GM21576 (cell line): Measurements from ENCODE around the gene IP6K2.
"Not testable (repeated sequence)": the region's sequence is repeated elsewhere in the genome, so short reads cannot be mapped to it uniquely, and the experiment has no call there.

Experiments
- ATAC-seq: cut with Tn5 transposase; IDR thresholded peaks from one replicate; pipeline ENCODE4 v1.9.1; 2021; ENCODE audit warnings: mild to moderate bottlenecking, moderate library complexity; ENCODE audit not compliant: unreplicated experiment

IP6K2 gene

DNA sequence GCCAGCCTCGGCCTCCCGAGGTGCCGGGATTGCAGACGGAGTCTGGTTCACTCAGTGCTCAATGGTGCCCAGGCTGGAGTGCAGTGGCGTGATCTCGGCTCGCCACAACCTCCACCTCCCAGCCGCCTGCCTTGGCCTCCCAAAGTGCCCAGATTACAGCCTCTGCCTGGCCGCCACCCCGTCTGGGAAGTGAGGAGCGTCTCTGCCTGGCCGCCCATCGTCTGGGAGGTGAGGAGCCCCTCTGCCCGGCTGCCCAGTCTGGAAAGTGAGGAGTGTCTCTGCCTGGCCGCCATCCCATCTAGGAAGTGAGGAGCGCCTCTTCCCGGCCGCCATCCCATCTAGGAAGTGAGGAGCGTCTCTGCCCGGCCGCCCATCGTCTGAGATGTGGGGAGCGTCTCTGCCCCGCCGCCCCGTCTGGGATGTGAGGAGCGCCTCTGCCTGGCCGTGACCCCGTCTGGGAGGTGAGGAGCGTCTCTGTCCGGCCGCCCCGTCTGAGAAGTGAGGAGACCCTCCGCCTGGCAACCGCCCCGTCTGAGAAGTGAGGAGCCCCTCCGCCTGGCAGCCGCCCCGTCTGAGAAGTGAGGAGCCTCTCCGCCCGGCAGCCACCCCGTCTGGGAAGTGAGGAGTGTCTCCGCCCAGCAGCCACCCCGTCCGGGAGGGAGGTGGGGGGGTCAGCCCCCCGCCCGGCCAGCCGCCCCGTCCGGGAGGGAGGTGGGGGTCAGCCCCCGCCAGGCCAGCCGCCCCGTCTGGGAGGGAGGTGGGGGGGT, 16.9 kb upstream of the IP6K2 start:
- not testable (repeated sequence) for ATAC-seq

DNA sequence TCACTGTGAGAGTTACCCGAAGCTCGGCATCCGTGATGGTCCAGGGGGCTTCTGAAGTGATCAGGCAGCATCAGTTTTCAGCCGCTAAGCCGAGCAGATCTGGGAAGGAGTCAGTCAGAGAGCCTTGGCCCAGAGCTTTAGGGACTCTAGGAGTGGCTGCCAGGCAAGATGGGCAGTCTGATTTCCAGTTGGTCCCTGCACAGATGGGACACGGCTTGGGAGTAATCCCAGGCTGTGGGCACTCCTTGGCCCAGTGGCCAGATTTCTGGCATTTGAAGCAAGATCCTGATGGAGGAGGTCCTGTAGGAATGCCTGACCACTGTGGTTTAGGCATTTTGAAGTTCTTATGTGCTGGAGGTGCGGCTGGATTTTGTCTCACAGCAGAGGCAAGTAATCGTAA, 10.5 kb upstream of the IP6K2 start:
- ATAC-seq: no peak

DNA sequence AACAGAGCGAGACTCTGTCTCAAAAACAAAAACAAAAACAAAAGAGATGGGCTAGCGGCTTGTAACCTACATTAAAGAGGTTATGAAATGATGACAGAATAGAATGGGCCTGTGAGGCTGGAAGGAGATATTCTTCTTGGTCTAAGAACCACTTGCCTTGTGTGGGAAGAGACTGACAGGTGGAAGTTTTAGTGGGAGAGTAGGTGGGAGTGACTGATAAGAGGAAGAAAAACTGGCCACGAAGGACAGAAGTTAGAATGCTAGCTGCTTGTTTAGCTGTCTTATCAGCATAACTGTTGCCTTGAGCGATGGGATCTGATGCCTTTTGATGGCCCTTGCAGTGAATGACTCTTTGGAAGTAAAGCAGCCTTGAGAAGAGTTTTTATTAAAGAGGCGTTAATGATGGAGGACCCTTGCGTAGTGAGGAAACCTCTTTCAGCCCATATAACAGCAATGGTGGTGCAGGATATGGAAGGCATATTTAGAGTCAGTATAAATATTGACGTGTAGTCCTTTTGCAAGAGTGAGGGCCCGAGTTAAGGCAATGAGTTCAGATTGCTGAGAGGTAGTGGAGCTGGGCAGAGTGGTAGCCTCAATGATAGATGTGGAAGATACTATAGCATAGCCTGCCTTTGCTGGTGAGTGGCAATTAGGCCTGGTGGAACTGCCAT, 8.3 kb upstream of the IP6K2 start:
- ATAC-seq: not testable (repeated sequence)

DNA sequence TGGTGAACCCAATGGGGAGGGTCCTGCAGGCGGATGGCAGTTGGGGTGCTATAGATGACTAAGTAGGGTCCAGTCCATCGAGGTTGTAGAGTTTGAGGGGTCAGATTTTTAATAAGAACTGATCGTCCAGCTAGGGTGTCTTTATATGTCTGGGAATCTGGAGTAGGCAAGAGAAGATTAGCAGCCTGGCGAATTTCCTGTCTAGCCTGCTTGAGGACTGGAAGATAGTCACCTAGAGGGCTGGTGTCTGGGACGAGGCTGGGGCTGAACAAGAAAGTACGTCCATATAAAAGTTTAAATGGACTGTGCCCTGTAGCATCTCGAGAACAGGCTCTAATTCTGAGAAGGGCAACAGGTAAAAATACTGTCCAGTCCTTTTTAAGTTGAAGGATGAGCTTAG, 6.7 kb upstream of the IP6K2 start:
- no peak for ATAC-seq

DNA sequence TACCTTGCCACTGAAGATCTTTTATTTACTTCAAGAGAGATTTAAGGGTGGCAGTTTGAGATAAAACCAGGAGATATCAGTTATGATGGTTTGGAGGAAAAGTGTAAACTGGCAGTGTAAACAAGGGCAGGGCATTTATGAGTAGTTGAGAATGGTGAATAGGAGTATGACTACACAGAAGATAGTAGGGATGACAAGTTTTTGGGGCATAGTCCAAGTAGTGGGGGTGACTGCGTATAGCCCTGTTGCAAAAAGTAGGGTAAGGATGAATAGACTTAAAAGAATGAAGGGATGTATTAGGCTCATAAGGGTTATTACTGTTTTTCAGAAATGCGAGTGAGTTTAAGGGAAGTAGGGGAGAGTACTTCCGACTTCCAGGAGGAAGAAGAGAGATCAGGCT, 6.3 kb upstream of the IP6K2 start:
- not testable (repeated sequence) for ATAC-seq

DNA sequence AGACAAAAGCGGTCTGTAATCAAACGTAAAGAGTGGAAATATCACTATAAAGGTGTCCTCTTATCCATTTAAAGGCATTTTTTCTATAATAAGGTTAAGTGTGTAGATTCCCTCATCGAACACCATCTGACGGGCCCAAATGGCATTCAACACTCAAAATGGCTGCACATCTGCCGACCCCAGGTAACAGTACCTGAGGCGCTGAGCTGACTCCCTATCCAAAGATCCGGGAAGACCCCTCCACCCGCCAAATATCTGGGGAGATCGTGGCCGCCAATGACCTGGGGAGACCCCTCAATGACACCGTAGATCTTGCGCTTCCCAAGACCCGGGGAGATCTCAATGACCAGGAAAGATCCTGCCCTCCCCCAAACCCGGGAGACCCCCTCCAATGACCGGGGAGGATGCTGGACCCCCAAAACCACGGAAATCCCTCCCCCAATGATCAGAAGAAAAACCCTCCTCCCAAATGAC, 476 bp downstream of the IP6K2 start:
- ATAC-seq: no peak

DNA sequence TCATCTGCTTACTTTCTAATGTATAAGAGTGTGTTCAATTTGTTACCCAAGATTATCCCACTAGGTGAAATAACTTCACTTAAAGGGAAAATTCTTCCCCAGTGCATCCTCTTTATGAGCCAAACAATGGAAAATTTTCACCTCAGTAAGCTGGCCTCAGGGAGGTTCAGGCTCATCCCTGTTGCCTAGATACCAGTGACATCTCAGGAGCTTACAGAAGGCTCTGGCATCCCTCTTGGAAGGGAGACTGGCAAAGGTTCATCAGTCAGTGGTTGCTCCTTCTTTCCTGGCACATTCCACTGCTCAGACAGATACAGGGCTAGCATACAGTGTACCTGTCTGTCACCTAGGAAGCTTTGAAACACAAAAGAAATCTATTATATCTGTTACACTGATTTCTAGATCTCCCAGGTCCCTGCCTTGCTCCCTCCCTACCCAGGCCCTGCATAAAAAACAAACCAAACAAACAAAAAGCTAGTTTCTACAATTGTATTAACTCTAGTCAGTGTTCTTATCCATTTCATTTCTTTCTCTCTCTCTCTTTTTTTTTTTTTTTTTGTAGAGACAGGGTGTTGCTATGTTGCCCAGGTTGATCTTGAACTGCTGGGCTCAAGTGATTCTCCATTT, 1.7 kb downstream of the IP6K2 start:
- ATAC-seq: no peak

DNA sequence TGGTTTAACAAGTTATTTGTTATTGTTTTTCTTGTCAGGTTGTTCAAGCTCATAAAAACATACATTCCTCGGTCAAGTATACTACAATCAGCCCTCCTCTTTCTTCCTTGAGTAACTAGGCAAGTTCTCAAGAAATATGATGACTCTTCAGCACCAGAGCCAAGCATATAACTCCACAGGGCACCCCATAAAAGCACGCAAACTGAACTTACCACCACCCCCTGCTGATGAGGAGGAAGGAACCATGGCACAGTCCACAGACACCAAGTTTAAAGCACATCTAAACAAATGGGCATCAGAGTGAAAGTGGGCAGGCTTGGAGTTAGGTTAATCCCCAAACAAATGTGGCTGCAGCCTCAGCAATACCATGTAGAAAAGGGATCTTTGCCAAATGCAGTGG, 5.3 kb downstream of the IP6K2 start:
- no peak for ATAC-seq

DNA sequence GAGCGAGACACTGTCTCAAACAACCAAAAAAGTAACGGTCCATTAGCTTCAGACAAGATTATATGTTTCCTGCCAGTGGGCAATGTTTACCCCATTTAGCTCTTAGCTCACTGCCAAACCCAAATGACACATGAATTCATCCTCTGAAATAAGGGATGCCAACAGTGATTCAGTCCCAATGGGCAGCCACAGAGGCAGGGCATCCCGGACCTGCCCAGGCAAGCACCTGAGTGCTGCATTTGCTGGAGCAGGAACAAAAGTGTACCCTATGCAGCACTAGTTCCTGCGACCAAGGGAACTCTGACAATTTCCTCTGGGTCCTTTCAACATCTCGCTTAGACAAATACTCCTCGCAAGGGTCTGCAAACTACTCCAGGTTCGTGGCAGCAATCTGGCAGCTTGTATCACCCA, 8.0 kb downstream of the IP6K2 start:
- no peak for ATAC-seq

DNA sequence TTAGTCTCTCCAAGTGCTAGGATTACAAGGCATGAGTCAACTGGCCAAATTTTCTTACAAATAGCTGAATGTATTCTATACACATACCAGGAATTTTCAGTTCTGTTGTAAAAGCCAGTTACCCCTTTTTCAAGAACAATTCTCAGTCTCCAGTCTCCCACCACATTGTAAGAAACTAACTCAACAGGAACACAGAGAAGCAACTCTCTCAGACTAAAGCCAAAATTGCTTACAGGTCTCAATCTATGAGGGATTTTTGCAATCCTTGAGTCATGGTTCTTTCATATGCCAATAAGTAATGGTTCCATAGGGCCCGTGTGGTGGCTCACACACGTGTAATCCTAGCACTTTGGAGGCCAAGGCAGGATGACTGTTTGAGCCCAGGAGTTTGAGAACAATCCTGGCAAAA, 8.5 kb downstream of the IP6K2 start:
- ATAC-seq: no peak

DNA sequence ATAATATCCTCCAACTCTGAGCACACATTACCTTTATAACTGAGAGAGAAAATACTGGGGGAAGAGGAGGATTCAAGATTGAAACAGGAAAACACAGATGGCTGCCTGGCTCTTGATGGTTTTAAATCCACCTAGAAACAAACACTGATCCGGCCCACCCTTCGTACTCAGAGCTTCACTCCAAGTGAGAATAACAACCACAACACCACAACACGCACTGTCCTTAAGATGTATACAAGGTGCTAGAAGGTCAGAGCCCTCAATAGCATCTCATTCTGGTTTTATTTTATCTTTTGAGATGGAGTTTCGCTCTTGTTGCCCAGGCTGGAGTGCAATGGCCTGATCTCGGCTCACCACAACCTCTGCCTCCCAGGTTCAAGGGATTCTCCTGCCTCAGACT, 9.9 kb downstream of the IP6K2 start:
- no peak for ATAC-seq

DNA sequence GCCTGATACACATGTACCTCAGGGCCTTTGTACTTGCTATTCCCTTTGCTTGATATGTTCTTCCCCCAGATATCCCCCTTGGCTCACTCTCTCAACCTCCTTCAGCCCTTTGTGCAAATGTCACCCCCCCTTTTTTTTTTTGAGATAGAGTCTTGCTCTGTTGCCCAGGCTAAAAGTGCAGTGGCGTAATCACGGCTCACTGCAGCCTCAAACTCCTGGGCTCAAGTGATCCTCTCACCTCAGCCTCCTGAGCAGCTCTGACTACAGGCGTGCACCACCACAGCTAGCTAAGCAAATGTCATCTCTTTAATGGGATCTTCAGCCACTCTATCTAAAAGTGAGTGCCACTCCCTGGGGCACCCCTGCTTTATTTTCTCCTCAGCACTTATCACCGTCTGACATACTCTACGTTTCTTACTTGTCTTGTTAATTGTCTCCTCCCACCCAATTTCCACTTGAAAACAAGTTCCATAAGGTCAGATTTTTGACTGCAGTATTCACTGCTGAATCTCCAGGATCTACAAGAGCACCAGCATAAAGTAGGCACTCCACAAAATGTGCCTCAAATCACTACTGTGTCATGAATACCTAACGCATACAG, 14.6 kb downstream of the IP6K2 start:
- no peak for ATAC-seq

DNA sequence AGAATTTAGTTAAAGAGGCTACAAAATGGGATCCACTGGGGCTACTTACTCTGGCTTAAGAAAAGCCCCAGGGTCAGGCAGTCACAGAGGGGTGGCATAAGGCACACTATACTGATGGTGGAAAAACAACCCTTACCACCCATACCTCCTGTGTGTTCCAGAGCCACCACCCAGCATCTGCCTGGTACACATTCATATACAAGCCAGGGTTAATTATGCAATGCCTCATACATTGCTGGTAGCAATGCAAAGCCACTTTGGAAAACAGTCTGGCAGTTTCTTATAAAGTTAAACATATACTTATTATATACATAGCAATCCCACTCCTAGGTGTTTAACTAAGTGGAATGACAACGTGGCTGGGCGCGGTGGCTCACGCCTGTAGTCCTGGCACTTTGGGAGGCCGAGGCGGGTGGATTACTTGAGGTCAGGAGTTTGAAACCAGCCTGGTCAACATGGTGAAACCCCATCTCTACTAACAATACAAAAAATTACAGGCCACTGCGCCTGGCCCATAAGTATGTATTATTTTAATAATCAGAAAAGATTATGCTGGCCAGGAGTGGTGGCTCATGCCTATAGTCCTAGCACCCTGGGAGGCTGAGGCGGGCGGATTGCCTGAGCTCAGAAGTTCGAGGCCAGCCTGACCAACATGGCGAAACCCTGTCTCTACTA, 16.2 kb downstream of the IP6K2 start:
- no peak for ATAC-seq

DNA sequence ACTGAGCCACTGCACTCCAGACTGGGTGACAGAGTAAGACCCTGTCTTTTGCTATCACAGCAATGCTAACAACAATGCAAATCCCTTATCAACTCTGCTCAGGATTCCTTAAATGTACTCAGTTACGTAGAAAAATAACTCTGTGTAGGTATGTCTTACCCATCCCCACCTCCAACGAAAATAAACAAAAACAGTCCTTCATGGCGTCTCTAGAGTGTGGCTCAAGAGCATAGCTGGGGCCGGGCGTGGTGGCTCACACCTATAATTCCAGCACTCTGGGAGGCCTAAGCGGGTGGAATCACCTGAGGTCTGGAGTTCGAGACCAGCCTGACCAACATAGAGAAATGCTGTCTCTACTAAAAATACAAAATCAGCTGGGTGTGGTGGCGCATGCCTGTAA, 18.1 kb downstream of the IP6K2 start:
- no peak for ATAC-seq

DNA sequence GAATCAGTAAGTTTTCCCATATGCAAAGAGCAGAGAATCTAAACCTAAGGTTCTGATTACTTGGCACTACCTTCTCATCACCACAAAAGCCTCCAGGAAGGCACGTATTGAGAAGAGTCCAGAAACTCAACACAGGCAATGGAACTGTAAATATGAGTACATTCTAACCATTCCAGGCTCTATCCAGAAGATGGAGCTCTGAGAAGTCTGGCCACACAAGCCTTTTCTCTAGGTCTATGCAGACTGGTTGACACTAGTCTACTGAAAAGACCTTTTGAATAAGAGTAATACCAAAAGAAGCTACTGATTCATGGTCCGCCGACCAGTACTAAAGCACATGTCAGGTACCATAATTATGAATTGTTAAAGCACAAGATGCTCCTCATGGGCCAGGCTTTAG, 19.1 kb downstream of the IP6K2 start:
- ATAC-seq: no peak

DNA sequence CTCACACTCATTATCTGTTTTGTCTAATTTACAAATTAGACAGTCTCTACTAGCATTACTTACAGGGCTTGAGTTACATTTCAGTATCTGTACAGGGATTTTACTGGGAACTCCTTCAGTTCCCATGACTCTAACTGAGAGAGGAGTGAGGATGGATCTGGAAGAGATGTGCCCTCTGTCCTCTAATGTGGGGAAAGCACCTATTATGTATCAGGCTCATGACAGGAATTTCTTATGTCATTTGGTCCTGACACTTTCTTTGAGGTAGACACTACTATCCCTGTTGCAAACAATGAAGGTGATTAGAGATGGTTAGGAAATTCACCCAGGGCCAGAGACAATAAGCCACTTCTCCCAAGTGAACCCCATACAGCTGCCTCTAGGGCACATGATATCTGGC, 20.4 kb downstream of the IP6K2 start:
- no peak for ATAC-seq

DNA sequence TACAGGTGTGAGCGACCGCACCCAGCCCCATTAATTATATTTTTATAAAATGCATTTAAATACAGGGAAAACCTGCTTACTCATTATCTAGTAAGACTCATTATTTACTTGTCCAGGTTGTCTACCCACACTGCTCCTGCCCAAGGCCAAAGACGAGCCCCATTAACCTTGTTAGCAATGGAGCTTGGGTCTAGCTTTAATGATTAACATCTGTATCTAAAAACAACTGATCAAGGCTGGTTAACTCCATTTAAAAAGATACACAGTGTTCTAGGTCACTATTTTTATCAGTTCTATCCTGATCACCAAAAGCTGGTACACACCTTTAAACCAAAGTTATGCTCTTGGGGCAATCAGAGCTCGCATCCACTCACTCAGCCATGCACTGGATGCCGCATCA, 20.9 kb downstream of the IP6K2 start:
- ATAC-seq: no peak

DNA sequence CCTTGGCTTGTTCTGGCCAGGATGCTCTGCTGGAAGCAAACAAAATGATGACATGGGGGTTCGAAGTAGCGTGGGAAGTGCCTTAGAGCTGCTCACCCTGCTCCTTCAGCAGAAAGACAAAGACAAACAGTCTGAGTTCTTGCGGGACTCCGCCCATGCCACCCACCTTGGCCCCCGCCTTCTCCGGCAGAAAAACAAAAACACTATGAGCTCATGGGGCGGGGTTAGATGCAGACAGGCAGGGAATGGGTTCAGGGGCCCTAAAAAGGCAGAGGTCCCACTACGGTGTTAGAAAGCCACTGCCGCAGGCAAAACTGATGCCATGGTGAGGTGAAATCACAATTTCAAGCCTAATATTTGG, 21.6 kb downstream of the IP6K2 start:
- no peak for ATAC-seq

DNA sequence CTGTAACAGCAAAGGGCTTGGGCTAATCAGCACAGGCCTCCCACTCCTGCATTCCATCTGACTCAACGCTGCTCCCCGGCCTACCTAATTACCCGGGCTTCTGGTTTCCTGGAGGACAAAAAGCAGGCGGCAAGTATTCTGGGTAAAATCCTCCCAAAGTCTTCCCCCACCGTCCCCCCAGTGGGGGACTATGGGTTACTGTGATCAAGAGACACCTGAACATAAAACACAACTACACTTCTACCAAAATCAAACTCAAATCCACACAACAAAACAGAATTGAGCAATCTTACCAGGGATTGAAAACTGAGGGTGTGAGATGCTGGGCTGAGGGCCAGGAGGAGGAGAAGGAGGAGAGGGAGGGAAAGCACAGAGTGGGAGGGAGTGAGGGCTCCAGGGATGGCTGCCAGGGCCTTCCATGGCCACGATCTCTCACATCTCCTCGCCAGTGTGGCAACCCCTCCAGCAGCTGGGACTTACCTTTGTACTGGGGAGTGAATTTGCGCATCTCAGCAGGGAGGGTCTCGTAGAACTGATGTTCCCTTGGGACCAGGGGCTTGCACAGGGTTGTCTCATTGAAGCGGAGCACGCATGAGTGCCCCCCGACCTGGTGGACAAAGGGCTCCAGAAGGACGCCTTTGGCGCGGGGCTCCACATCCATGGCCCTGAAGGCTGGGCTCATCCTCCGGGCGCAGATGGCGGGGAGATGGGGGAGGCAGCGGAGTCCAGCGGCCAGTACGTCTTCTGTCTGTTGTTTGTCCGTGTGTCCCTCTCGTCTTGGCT, 22.2 kb downstream of the IP6K2 start:
- ATAC-seq: no peak

DNA sequence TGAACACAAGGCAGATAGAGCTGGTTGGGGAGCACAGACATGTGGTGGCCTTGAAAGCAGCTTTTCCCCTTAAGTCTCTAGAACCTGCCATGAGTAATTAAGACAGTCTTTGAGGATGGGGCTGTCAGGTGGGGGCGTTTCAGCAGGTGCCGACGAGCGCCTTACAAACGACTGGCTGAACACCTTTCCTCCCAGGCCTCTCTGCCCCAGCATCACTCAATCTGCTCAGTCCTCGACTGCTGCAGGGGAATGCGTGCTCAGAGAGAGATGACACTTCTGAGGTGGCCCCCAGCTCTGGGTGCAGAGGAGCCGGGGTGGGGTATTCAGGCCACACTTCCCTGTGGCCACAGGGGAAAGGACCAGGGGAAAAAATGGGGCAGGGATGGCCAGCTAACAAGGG, 23.2 kb downstream of the IP6K2 start:
- no peak for ATAC-seq
